ENCODE data around the gene MTUS2. TPM values are rescaled to one million over a fixed set of nuclear protein-coding genes. Genes with fewer than 3 reads are reported as not detected.
A peak's percentile ranks its signal among the peaks of the same experiment; 100 is the strongest.
"Not testable (repeated sequence)": the region's sequence is repeated elsewhere in the genome, so short reads cannot be mapped to it uniquely, and the experiment has no call there.

MTUS2 gene
- total RNA-seq, 1 donor: not detected

DNA sequence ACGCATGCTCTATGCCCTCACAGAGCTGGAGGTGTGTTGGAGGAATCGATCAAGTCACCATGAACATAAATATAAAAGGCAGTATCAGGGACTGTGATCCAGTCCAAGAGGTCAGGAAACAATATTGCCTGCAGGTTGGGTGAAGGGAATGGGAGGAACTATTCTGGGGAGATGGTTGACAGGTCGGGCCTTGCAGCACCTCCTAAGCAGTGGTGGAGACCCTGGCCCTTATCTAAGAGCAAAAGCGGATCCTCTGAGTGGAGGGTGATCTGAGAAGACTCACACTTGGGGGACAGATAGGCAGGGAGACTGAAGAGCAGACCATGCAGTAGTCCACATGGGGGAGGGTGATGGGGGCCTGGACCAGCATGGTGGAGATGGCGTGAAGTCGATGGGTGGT lies 561.9 kb downstream of the MTUS2 start:
- DNase-seq (ENCODE audit: low read depth in 2 of 3, low spot score in 2 of 3): no peak

DNA sequence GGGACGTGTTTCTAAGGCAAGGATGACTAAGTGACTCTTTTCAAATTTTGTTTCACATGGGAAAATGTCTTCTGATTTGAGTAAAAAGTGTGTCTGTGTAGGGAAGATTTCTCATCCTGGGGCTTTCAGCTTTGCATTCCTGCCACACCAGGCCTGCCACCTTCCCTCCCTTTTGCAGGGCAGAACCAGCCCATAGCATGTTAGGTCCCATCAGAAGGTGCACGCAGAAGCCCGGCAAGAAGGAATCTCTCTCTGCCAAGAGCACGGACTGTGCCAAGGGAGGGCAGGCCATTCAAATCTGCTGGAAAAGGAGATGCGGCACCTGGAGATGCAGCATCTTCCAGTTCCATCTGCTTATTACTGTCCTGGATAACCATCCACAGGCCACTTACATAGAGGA lies 563.3 kb downstream of the MTUS2 start:
- no peak for DNase-seq (ENCODE audit: low read depth in 2 of 3, low spot score in 2 of 3)

DNA sequence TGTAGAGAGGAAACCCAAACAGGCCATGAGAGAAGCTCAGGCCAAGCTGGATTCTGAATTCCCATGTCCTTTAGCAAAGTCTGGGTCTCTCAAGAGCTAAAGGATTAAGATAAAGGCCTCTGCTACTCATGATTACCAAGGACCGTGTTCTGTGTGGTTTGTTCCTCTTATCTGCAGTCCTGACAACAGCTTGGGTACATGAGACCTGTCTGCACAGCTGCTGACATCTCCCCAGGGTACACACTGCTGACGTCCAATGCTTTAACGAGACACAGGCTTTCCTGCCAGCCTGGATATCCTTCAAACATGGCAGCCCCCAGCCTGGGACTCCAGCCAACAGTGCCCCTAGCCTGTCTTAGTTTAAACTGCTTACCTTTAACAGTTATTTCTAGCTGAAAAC lies 564.3 kb downstream of the MTUS2 start:
- no peak for DNase-seq (ENCODE audit: low read depth in 2 of 3, low spot score in 2 of 3)

DNA sequence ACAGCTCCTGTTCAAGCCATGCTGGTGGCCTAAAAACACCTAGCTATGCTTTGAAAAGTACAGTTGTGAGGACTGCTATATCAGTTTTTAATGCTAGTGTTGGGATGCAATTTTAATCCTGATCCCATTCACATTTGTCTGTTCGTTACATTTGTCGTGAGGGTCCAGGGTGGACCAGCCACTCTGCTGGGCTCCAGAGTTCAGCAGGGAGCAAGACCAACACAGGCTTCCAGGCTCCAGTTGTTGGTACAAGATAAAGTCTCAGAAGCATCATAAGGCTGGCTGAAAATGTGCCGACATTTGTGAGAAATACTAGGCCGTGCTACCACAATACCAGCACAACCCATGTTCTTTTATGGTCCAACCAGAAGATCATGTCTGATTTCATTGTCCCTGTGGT lies 564.7 kb downstream of the MTUS2 start:
- no peak for DNase-seq (ENCODE audit: low read depth in 2 of 3, low spot score in 2 of 3)

DNA sequence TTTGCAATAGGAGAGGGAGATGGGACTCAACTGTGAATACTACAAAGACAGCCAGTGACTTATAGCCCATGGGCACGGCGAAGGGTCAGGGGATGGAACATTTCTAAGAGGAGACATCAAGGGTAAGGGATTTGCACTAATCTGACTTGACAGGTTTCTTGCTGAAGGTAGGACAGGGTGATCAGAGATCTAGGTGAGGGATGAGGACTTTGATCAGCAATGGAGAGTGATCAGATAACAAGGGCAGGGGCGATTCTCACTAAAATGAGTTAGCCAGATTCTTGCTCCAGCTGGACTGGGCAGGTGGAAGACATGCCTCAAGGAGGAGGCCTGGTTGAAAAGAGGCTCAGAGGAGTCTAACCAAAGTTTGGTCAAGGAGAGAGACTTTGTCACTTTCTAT lies 566.1 kb downstream of the MTUS2 start:
- no peak for DNase-seq (ENCODE audit: low read depth in 2 of 3, low spot score in 2 of 3)

DNA sequence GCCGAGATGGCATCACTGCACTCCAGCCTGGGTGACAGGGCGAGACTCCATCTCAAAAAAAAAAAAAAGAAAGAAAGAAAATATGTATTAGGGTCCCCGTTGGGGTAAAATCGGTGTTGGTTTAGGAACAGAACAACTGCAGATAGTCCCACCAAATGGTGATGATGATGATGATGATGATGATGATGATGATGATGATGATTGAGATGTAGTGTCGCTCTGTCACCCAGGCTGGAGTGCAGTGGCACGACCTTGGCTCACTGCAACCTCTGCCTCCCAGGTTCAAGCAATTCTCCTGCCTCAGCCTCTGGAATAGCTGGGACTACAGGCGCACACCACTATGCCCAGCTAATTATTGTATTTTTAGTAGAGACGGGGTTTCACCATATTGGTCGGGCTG lies 570.5 kb downstream of the MTUS2 start:
- DNase-seq (ENCODE audit: low read depth in 2 of 3, low spot score in 2 of 3): not testable (repeated sequence)

DNA sequence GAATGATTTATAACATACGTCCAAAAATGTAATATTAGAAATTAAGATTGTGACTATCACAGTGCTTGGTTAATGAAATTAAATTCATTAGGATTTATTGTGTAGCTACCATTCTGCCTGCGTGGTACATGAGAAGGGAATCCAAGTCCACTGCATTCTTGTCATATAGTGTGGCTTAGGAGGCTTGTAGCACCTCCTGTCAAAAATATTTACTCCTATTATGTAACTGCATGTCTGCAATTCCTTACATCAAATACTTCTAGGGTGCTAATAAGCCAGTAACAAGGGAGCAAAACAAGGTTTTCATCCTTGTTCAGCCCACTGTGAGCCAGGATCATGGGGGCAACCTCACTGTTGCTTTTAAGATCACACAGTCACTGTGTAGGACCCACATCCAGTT lies 576.3 kb downstream of the MTUS2 start:
- no peak for DNase-seq (ENCODE audit: low read depth in 2 of 3, low spot score in 2 of 3)

DNA sequence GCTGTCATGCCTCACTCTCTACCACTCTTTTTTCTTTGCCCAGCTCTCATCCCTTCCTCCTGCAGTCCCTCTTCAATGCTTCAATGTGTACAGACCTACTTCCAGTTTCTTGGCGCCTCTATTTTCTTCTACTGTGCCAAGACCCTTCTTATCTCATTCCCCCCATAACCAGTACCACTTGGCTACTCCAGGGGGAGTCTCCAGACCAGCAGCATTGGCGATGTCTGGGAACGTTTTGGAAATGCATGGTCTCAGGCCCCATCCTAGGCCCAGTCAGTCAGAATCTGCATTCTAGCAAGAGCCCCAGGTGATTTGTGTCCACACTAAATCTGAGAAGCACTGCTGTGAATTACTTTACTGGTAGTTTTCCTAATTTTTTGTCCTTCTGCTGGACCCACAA lies 577.1 kb downstream of the MTUS2 start:
- DNase-seq (ENCODE audit: low read depth in 2 of 3, low spot score in 2 of 3): no peak

DNA sequence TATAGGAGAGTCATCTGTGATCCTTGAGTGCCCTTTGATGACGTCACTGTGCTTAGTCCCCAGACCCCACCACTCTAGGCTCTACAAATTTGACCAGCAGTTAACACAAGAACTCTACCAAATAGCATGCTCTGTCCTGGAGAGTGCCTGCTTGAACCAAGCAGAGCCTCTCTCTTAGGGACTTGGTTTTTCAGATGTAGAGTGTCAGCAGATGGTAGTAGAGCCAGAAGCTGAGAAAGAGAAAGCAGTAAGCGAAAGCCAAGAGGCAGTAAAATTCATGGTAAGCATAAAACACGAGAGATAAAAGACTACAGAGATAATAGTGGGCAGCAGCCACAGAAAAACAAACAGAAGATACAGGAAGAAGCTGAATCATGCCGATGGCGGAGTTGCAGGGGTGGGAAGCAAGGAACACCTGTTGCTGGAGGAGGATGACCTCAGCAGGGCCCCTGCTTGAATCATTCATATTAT lies 582.1 kb downstream of the MTUS2 start:
- no peak for DNase-seq (ENCODE audit: low read depth in 2 of 3, low spot score in 2 of 3)

DNA sequence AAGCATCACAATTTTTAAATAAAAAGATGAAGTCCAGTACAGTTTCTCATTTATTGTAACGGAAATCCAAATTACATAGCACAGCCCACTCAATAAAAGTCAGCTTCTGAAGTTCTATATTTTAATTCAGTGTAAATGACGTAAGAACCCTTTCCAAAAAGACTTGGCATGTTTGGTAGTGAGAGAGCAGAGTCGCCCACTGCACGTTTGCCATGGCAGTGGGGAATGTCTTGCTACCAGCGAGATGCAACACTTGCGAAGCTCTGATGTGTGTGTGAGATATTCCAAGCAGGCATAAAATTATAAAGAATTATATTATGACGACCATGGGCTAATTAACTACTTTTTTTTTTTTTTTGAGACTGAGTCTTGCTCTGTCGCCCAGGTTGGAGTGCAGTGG lies 585.3 kb downstream of the MTUS2 start:
- DNase-seq (ENCODE audit: low read depth in 2 of 3, low spot score in 2 of 3): no peak

DNA sequence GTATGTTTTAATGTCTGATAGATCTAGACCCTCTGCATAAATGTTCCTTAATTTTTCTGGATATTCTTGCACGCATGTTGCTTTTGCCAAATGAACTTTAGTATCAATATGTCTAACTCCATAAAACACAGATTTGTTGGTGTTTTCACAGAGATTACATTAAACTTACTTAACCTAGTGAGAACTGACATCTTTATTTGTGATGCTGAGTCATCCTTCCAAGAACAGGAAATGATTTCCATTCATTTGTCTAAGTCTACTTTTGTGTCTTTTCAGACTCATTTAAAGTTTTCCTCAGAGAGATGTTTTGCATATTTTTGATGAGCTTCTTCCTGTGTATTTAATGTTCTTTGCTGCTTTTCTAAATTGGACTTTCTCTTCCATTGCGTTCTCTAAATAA lies 591.3 kb downstream of the MTUS2 start:
- DNase-seq (ENCODE audit: low read depth in 2 of 3, low spot score in 2 of 3): no peak

DNA sequence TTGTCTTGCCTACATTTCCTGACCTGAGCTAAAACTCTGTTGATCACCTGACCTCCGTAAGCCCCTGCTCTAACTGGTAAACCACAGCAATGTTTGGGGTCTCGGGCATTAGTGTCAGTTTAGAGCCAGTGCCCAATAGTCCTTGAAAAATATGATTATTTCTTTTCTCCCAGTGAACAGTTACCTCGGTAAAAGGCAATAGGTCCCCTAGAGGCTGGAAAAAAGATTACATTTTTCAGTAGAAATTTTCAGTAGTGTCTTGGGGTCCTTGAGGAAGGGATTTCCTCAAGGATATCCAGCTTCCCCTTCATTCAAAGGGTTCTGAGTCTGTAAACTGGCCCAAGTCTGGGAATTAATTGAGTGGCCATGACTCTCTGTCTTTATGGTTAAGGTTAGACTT lies 597.9 kb downstream of the MTUS2 start:
- no peak for DNase-seq (ENCODE audit: low read depth in 2 of 3, low spot score in 2 of 3)

DNA sequence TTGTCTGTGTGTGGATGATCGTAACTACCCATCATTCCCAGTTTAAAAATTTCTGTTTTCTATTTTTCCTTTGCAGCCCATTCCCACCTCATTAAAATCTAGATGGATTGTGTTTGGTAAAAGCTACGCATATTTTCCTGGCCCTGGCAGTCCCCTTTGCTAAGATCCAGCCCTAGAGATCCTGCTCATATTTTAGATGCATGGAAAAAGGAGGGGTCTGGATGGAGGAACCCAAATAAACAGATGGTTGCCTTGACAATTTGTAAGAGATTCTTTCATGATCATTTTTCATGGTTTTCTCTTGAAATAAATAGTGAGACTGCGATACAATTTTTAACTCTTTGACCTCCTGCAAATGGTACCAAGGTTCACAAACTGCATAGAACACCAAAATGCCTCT lies 601.0 kb downstream of the MTUS2 start:
- DNase-seq (ENCODE audit: low read depth in 2 of 3, low spot score in 2 of 3): no peak

DNA sequence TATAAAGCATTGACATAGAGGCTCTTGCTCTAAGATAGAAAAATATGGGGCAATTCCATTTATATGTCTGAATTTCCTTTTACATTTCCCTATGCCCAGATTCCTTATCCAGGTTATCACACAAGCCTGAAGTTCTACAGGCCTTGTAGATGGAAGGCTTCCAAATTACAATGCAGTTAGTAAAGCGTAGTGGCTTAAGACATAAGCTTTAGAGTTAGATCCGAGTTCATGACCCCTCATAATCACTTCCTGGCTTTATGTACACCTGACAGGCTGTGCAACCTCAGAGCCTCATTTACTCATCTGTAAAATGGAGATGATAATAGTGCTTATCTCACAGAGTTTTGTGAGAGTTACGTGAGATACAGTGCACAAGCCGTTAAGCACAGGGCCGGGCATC lies 601.9 kb downstream of the MTUS2 start:
- no peak for DNase-seq (ENCODE audit: low read depth in 2 of 3, low spot score in 2 of 3)

DNA sequence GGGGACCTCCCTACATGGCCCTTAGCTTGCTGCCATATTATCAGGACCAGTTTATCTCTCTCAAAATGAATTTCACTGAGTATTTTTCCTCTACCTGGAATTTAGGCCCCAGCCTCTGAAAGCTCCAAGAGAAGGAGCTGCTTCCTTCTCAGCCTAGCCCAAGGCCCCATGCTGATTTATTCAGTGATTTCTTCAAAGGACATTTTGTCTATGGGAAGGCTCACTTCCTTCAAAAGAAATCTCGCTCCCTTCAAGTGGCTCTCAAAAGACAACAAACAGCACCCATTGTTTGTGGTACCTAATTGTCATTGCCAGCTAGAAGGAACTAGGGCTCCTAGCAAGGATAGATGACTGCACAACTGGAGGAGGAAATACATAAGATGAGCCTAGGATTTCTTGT lies 602.9 kb downstream of the MTUS2 start:
- no peak for DNase-seq (ENCODE audit: low read depth in 2 of 3, low spot score in 2 of 3)

DNA sequence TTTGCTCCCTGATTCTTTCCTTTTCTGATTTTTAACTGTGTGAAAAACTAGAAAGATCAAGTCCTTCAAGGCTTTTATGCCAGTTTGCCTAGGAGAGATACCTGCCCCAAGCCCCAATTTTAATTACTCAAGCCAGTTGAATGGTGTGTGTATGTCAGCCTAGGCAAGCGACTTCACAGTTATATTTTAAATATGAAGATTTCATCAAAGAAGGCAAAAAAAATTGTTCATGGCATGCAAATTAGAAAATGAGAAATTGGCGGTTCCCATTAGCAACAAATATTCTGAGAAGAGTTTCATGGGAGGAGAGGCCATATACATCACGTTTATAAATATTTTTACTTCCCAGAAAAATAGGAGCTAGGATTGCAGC lies 607.8 kb downstream of the MTUS2 start:
- DNase-seq (ENCODE audit: low read depth in 2 of 3, low spot score in 2 of 3): no peak

DNA sequence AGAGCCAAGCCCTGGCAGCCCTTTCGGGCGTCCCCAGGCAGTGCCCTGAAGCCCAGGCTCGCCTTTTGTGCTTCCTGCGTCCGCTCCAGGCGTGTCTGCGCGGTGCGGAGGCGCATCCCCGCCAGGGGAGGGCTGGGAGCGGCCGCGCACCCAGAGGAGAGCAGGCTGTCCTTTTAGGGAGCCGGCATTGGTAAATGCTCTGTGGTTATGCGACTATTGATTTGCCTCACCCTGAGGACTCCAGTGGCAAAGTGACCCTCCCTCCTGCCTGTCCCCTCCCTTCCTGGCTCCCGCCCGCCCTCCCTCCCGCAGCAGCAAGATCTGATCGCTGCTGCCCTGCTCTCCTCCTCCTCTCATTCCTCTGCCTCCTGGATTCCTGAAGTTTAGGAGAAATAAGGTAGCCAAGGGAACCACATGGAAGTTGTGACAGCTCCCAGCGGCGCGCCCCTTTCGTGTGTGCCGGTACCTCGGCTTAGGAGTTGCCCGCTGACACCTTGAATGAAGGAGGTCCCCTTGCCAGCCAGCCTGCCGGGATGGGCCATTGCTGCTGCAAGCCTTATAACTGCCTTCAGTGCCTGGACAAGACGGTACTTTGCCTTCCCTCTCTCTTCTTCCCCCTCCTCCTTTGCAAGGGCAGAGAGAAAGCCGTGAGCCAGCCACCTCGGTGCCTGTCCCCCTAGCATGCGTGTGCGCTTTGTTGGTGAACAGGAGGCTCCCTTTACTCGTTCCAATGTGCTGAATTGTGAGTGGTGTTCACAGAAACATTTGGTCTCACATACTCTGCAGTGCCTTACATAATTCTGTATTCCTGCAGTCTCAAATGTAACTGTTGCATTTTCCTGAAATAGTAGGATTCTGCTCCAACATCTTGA lies 608.4 kb downstream of the MTUS2 start:
- DNase-seq (ENCODE audit: low read depth in 2 of 3, low spot score in 2 of 3): peak in 2 of 3 donors; percentile 3 to 18

DNA sequence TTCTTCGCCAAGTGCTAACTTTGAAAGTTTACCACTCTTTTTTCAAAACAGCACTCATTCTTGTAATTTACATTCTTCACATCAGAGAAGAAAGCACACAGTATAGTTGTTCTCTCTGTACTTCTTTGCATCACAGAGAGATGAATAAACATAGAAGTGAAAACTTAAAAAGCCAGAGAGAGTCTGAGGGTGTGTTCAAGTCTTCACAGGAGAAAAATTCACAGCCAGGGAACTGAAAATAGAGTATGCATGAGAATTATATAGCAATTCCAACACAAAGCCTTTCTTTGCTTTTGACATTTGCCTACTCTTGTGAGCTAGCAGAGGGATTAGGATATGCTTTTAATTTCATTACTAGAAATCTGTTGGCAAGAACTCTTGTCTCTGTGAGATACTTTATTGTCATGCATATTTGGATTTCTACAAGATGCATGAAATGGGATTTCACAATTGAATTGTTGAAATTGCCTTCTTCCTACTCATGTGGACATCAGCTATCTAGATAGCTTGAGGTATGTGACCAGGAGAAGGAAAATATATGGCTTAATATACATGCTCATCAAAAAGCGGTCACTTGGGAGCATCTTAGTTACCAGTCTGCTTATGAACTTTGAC lies 609.3 kb downstream of the MTUS2 start:
- DNase-seq (ENCODE audit: low read depth in 2 of 3, low spot score in 2 of 3): no peak

DNA sequence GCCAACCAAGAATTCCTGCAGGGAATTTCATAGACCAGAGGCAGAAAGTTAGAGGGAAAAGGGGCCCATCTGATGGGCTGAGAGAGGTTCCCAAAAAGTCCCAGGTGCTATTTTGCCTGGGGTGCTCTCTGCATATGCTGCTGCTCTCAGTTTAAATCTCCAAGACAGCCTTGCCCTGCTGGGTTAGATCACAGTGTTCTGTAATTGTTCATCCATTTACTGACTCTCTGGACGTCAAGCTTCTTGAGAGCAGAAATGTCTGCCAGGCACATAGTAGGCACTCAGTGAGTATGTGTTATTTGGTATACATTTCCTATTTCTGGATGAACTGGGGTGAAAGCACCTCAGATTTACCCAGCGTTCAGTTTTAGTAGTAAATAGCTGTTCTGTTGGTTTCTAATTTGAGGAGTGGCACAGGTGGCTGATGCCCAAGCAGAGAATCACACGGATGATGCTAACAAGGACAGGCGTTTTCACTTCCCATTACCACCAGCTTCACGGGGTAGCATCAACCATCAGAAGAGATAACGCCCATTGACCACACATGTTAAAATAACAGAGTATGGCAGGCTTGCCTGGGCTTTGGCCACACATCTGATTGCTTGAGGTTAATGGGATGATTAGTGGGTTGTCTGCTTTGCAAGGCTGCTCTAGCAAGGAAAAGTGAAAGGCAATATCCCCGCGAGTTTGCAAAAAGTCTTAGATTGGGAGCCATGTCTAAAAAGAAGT lies 614.2 kb downstream of the MTUS2 start:
- no peak for DNase-seq (ENCODE audit: low read depth in 2 of 3, low spot score in 2 of 3)

DNA sequence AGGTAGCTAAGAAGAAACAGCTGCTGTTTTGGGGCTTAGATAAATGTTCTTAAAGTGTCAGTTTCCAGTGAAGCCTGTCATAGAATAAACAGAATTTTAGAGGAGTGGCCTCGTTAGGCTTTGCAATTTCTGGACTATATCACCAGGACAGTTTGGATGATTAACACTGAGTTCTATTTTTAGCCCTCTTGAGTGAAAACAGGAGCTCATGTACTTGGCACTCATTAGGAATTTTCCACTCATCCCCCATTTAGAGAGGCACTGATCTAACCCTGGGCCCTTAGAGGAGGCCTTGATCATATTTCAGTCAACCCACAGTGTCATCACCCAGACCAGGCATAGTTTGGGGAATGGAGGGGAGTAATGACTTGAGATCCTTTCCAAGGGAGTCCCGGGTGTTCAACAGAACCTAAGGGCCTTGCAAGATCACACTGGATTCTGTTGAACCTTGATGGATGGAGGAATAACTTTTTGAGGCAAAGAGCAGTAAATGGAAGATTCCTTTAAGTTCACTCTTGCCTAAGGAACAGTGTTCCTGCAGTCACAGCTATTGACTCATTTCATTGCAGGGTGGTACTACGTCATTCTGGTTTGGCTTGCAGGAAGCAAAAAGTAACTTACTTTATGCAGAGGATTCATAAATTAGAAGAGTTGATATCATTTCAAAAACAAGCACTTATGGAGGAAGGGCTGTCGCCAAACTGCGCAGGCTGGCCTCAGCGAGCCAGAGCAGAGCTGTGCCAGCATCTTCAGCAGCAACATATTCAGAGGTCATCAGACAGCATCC lies 615.2 kb downstream of the MTUS2 start:
- DNase-seq (ENCODE audit: low read depth in 2 of 3, low spot score in 2 of 3): no peak

DNA sequence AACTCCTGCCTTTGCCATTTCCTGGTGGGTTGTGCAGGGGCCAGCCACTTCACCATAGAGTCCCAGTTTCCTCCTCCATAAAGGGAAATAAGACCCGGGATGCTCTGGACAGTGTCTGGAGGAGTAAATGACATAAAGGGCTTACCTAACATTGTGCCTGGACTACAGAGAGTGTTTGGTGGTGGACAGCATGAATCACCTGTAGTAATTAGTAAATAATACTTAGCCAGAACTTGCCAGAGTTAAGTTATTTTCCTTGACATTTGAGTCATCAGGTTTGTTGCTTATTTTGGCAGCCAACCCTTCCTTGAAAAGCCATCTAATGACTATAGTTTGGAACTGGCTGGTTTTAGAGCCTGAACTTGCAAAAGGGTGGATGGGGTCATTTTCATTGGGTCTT lies 616.2 kb downstream of the MTUS2 start:
- no peak for DNase-seq (ENCODE audit: low read depth in 2 of 3, low spot score in 2 of 3)

Measured in hematopoietic multipotent progenitor cell (in vitro differentiated cells).